BE2C (cell line): ENCODE data around the gene CD63.

ENCODE experiments used
- DNase-seq: peaks from one replicate; pipeline ENCODE4 v3.0.0-alpha.2; 2020
- H3K27me3 ChIP-seq: fragments of 250-450 bp; sonication (Bioruptor Pico); 2 replicates; pipeline ENCODE4 v1.5.1; 2020; ENCODE audit warnings: mild to moderate bottlenecking
- H3K36me3 ChIP-seq: fragments of 250-450 bp; sonication (Bioruptor Pico); 2 replicates; pipeline ENCODE4 v1.5.1; 2020; ENCODE audit warnings: mild to moderate bottlenecking
- H3K4me1 ChIP-seq: fragments of 250-450 bp; sonication (Bioruptor Pico); 2 replicates; pipeline ENCODE4 v1.5.1; 2020
- H3K4me3 ChIP-seq: 2 replicates; pipeline ENCODE4 v1.5.1; 2011; ENCODE audit warnings: low read depth, low read length
- H3K9me3 ChIP-seq: fragments of 250-450 bp; sonication (Bioruptor Pico); 2 replicates; pipeline ENCODE4 v1.5.1; 2020
- TF ChIP-seq, protein P1 (sequence below): IDR thresholded peaks from 2 replicates; pipeline ENCODE4 v1.5.1; 2012; ENCODE audit warnings: mild to moderate bottlenecking, low read depth, low read length

The CD63 gene

DNA sequence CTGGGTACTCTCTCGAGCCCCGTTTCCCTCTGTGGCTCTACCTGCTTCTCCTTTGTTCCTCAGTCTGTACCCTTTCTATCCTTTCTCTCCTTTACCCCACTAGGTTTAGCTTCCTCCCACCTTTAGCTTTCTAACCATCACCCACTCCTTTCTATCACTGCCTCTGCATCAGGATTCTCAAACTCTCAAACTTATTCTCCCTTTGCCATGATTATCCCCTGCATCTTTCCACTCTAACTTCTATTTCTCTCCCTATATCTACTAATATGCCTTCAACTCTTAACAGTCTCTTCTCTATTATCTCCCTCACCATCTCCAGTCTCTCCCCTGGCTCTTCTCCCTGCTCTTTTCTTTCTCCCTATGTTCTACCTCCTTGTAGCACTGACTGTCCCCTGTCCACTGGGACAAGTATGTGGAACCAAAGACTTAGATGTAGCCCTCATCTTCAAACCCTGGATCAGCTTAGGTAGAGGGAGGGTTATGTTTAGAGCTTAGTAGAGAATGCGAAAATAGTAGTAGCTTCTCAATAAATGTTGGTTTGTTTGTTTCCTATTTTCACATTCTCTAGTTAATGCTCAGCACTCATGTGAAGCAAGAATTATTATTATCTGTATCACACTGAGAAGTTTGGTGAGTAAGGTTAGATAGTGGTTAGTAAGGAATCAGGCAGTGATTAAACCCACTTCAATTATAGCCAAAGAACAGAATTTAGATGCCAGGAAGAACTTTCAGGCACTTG lies 17.5 kb upstream of the CD63 start:
- TF ChIP-seq, protein P1, sequence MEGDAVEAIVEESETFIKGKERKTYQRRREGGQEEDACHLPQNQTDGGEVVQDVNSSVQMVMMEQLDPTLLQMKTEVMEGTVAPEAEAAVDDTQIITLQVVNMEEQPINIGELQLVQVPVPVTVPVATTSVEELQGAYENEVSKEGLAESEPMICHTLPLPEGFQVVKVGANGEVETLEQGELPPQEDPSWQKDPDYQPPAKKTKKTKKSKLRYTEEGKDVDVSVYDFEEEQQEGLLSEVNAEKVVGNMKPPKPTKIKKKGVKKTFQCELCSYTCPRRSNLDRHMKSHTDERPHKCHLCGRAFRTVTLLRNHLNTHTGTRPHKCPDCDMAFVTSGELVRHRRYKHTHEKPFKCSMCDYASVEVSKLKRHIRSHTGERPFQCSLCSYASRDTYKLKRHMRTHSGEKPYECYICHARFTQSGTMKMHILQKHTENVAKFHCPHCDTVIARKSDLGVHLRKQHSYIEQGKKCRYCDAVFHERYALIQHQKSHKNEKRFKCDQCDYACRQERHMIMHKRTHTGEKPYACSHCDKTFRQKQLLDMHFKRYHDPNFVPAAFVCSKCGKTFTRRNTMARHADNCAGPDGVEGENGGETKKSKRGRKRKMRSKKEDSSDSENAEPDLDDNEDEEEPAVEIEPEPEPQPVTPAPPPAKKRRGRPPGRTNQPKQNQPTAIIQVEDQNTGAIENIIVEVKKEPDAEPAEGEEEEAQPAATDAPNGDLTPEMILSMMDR: no peak
- Histone ChIP-seq H3K36me3 (peaks cover 42% of the 10 kb centered on the region), H3K9me3 (no peaks in the 10 kb centered on the region), H3K27me3 (no peaks in the 10 kb centered on the region), H3K4me3 (peak overlapping the region; percentile 96), H3K4me1 (peaks cover 20% of the 10 kb centered on the region)
- no peak for DNase-seq

DNA sequence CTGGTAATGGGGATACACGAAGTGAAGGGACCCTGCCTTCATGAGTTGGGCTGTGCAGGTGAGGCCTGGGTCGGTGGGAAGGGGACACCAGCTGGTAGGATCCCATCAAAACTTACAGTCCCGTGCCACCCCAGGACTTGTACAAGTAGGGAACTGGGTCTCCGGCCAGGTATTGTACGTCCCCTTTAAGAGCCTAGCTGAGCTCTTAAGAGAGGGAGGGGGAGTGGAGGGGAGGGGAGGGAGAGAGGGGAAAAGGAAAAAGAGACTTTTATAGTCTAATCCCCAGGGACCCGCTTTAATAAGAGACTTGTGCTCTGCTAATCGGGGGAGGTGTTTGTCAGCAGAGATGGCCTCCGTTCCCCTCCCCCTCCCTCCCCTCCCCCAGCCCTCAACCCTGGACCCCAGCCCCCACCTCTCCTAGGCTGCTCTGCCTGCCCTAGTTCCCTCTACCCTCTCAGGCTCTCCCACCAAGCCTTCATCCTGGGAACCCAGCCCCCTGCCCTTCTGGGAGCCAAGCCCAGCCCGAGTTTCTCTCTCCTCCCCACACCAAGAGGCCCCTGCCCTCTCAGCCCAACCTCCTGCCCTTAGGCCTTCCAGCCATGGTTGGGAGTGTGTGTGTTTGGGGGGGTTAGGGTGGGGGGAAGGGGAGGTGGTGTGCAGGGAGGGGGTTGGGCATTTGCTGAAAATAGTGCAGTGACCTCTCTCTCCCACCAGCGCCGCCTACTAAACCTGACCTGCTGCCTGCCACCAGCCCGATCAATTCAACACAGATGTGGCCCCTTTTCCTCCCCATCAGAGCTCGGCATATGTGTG lies 16.8 kb upstream of the CD63 start:
- peak; percentile 80 for DNase-seq
- H3K4me1 ChIP-seq: peaks cover 20% of the 10 kb centered on the region
- no peaks in the 10 kb centered on the region for H3K27me3 ChIP-seq
- no peaks in the 10 kb centered on the region for H3K9me3 ChIP-seq
- TF ChIP-seq, protein P1: peak; percentile 23
- H3K36me3 ChIP-seq: peaks cover 35% of the 10 kb centered on the region
- peak overlapping the region; percentile 96 for H3K4me3 ChIP-seq

DNA sequence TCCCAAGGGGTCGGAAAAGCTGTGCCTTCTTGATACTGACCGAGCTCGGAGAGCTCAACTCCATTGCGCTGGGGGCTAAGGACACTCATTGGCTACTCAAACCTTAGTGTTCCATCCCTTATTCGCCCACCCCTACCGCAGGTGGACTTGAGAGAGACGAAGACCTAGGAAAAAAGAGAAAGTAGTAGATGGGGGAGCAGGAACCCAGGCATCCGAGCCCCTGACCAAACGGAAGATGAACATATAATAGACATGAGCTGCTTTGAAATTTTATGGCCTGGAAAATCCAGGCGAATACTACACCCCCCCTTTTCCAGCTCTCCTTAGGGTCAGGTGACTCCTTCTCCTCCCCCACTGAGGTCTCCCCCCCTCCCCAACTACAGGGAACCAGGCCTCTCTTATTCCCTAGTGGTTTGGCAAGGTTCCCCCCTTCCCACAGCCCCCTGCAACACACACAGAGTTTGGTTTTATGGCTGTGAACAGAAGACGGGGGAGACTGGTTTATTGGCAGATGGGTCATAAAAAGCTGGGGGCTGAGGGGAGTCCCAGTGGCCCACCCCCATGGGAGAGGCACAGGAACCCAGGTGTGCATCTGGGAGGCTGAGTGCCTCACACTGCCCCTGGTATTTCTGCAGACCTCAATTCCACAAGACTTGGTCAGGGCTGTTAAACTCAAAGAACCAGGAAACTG lies 15.7 kb upstream of the CD63 start:
- no peak for DNase-seq
- Histone ChIP-seq H3K27me3 (no peaks in the 10 kb centered on the region), H3K4me3 (peak overlapping the region; percentile 96), H3K36me3 (peaks cover 26% of the 10 kb centered on the region), H3K4me1 (peaks cover 20% of the 10 kb centered on the region), H3K9me3 (no peaks in the 10 kb centered on the region)
- TF ChIP-seq, protein P1: no peak

DNA sequence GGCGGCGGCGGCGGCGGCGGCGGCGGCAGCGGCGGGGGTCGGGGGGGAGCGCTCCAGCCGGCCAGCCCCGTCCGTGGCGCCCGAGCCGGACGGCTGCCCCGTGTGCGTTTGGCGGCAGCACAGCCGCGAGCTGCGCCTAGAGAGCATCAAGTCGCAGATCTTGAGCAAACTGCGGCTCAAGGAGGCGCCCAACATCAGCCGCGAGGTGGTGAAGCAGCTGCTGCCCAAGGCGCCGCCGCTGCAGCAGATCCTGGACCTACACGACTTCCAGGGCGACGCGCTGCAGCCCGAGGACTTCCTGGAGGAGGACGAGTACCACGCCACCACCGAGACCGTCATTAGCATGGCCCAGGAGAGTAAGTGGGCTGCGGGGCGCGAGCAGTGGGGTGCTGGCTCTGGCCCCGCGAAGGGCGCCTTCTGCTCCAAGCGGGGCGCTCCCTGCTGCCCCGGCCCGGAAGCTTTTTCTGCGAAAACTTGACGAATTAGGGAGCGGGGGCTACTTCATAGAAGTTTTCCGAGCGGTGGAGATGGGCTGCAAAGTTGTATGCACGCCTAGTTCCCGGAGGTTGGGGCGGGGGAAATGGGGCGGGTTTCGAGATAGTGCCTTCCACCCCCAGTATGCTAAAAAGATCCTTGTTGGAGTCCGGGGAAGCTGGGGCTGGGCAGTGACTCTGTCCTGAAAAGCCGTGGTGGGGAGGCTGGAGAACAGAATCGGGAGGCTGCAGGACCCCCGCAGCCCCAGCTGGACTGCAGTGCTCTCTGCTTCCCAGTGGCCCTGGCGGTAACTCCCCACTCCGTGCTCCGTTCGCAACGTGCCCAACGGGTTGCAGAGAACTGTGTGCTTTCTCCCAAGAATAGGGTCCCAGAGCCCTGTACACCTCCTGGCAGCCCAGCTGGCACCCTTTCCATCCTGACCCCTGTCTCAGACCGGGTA lies 14.9 kb upstream of the CD63 start:
- Histone ChIP-seq H3K4me1 (peaks cover 20% of the 10 kb centered on the region), H3K9me3 (no peaks in the 10 kb centered on the region), H3K27me3 (no peaks in the 10 kb centered on the region), H3K4me3 (peak overlapping the region; percentile 96), H3K36me3 (peaks cover 18% of the 10 kb centered on the region)
- peak; percentile 64 for DNase-seq
- TF ChIP-seq, protein P1: no peak

DNA sequence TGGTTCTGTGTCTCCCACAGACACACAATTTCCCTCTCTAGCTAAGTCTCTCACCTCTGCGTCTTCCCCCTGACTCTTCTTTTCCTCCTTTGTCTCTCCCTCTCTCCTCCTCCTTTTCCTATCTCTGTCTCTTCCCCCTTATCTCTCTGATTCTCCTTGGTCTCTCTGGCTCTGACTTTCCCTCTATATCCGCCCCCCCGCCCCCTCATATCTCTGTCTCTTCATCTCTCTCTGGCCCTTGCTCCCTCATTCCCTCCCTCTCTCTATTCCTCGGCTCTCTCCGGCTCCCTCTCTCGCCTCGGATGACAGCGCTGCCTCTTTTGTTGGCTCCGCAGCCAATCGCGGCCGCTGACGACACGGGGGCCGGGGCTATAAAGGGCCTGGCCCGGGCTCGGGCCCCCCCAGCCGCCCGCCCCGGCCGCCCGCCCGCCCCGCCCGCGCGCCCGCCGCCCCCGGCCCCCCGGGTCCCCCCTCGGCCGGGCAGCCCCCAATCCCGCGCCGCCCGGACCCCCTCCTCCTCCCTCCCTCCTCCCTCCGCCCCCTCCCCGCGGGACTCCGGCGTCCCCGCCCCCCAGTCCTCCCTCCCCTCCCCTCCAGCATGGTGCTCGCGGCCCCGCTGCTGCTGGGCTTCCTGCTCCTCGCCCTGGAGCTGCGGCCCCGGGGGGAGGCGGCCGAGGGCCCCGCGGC lies 14.1 kb upstream of the CD63 start, which contains the start of gene GDF11:
Gene GDF11, plus strand, starts transcription at position 404 of the 687 bp plus-strand sequence. Its CDS starts 195 bp downstream, at position 599.
- TF ChIP-seq, protein P1: no peak
- Histone ChIP-seq H3K36me3 (peaks cover 10% of the 10 kb centered on the region; the same call in 1 of the 2 replicates), H3K9me3 (no peaks in the 10 kb centered on the region), H3K27me3 (no peaks in the 10 kb centered on the region), H3K4me1 (peaks cover 20% of the 10 kb centered on the region), H3K4me3 (peak within 1 kb of the TSS; percentile 96)
- DNase-seq: peak; percentile 90
